UCSD-AML1 (cell line): ENCODE data around the gene LSP1.

Source experiments
- DNase-seq: peaks from one replicate; lab custom pipeline; 2025; ENCODE audit not compliant: unreplicated experiment; lab: John Stamatoyannopoulos, UW

Gene LSP1

GRCh38 chr11:1937616-1938342 lies 84.9 kb downstream of the LSP1 start:
- DNase-seq: no peak

GRCh38 chr11:1938343-1939005 lies 85.6 kb downstream of the LSP1 start:
- no peak for DNase-seq

- DNase-seq: no peak
Measured at GRCh38 chr11:1939006-1939625, 86.2 kb downstream of the LSP1 start.

GRCh38 chr11:1939788-1940187 lies 86.9 kb downstream of the LSP1 start:
- peak; percentile 25 for DNase-seq
